ENCODE data around the gene CLMN. TPM values are rescaled to one million over a fixed set of nuclear protein-coding genes. Genes with fewer than 3 reads are reported as not detected.
"Not testable (repeated sequence)": the region's sequence is repeated elsewhere in the genome, so short reads cannot be mapped to it uniquely, and the experiment has no call there.

The CLMN gene
- total and polyA plus RNA-seq, 4 donors = 4.5 to 33.5 (median 11.7) TPM

- no peak overlapping the region for H3K4me3 ChIP-seq
- no peaks in the 10 kb centered on the region for H3K36me3 ChIP-seq (ENCODE audit: control insufficient read depth in 4 of 4, insufficient read depth in 4 of 4, low read length in 4 of 4)
- peak overlapping the region in 1 of 2 donors; percentile 68 for H3K27ac ChIP-seq (ENCODE audit: low read depth in 1 of 2, low read length in 1 of 2)
- no peak overlapping the region for H3K9ac ChIP-seq (ENCODE audit: insufficient read depth in 1 of 2, low read length in 2 of 2)
- 90 to 93% methylated on average over 8 of the region's 8 CpGs for WGBS, 2 donors
- TF ChIP-seq CTCF (IDR thresholded peaks at IDR 0.05; ENCODE audit: control extremely low read depth, extremely low read depth) = no peak
- no peaks in the 10 kb centered on the region for H3K9me3 ChIP-seq (ENCODE audit: control insufficient read depth in 4 of 4, insufficient read depth in 3 of 4, low read length in 3 of 4)
- no peak for ATAC-seq (ENCODE audit: insufficient read depth, low FRiP score)
- DNase-seq = no peak
- H3K27me3 ChIP-seq (ENCODE audit: control insufficient read depth in 3 of 3, insufficient read depth in 3 of 3, low read length in 2 of 3) = no peaks in the 10 kb centered on the region
- H3K4me1 ChIP-seq (ENCODE audit: control insufficient read depth in 5 of 5, insufficient read depth in 5 of 5, low read length in 5 of 5) = peaks cover 0 to 26% (median 11%) of the 10 kb centered on the region in 5 donors
Measured at GRCh38 chr14:95182379-95182778, 137.3 kb downstream of the CLMN start.

GRCh38 chr14:95180966-95181741 lies 138.6 kb downstream of the CLMN start:
- Histone ChIP-seq H3K36me3 (ENCODE audit: control insufficient read depth in 4 of 4, insufficient read depth in 4 of 4, low read length in 4 of 4) (no peaks in the 10 kb centered on the region), H3K27ac (ENCODE audit: low read depth in 1 of 2, low read length in 1 of 2) (no peak overlapping the region), H3K27me3 (ENCODE audit: control insufficient read depth in 3 of 3, insufficient read depth in 3 of 3, low read length in 2 of 3) (no peaks in the 10 kb centered on the region), H3K4me1 (ENCODE audit: control insufficient read depth in 5 of 5, insufficient read depth in 5 of 5, low read length in 5 of 5) (peaks cover 0 to 25% (median 11%) of the 10 kb centered on the region in 5 donors), H3K4me3 (no peak overlapping the region), H3K9me3 (ENCODE audit: control insufficient read depth in 4 of 4, insufficient read depth in 3 of 4, low read length in 3 of 4) (no peaks in the 10 kb centered on the region), H3K9ac (ENCODE audit: insufficient read depth in 1 of 2, low read length in 2 of 2) (no peak overlapping the region)
- DNase-seq = peak in 1 of 3 donors; percentile 34
- 82 to 85% methylated on average over 8 of the region's 8 CpGs for WGBS, 2 donors
- ATAC-seq (ENCODE audit: insufficient read depth, low FRiP score) = no peak
- no peak for TF ChIP-seq CTCF (IDR thresholded peaks at IDR 0.05; ENCODE audit: control extremely low read depth, extremely low read depth)

- 93 to 95% methylated on average over 3 of the region's 3 CpGs for WGBS, 2 donors
- not testable (repeated sequence) for H3K27ac ChIP-seq (ENCODE audit: low read depth in 1 of 2, low read length in 1 of 2); H3K4me1 ChIP-seq (ENCODE audit: control insufficient read depth in 5 of 5, insufficient read depth in 5 of 5, low read length in 5 of 5); H3K4me3 ChIP-seq; H3K9ac ChIP-seq (ENCODE audit: insufficient read depth in 1 of 2, low read length in 2 of 2); H3K9me3 ChIP-seq (ENCODE audit: control insufficient read depth in 4 of 4, insufficient read depth in 3 of 4, low read length in 3 of 4); H3K36me3 ChIP-seq (ENCODE audit: control insufficient read depth in 4 of 4, insufficient read depth in 4 of 4, low read length in 4 of 4); DNase-seq; ATAC-seq (ENCODE audit: insufficient read depth, low FRiP score); H3K27me3 ChIP-seq (ENCODE audit: control insufficient read depth in 3 of 3, insufficient read depth in 3 of 3, low read length in 2 of 3)
Measured at GRCh38 chr14:95175670-95176069, 144.0 kb downstream of the CLMN start.

GRCh38 chr14:95174184-95174792 lies 145.4 kb downstream of the CLMN start:
- TF ChIP-seq CTCF (IDR thresholded peaks at IDR 0.05; ENCODE audit: control extremely low read depth, extremely low read depth) = no peak
- no peaks in the 10 kb centered on the region for H3K36me3 ChIP-seq (ENCODE audit: control insufficient read depth in 4 of 4, insufficient read depth in 4 of 4, low read length in 4 of 4)
- H3K4me3 ChIP-seq = no peak overlapping the region
- H3K4me1 ChIP-seq (ENCODE audit: control insufficient read depth in 5 of 5, insufficient read depth in 5 of 5, low read length in 5 of 5) = no peaks in the 10 kb centered on the region
- no peak overlapping the region for H3K27ac ChIP-seq (ENCODE audit: low read depth in 1 of 2, low read length in 1 of 2)
- H3K27me3 ChIP-seq (ENCODE audit: control insufficient read depth in 3 of 3, insufficient read depth in 3 of 3, low read length in 2 of 3) = no peaks in the 10 kb centered on the region
- no peak for ATAC-seq (ENCODE audit: insufficient read depth, low FRiP score)
- H3K9me3 ChIP-seq (ENCODE audit: control insufficient read depth in 4 of 4, insufficient read depth in 3 of 4, low read length in 3 of 4) = no peaks in the 10 kb centered on the region
- peak overlapping the region in 1 of 2 donors; percentile 34 for H3K9ac ChIP-seq (ENCODE audit: insufficient read depth in 1 of 2, low read length in 2 of 2)
- 33 to 36% methylated on average over 2 of the region's 2 CpGs for WGBS, 2 donors
- peak in 2 of 3 donors; percentile 44 to 56 for DNase-seq

Measured in lung (tissue), 12 donors.